ENCODE results near the gene PDHB.
"Not testable (repeated sequence)": the region's sequence is repeated elsewhere in the genome, so short reads cannot be mapped to it uniquely, and the experiment has no call there.

The PDHB gene

GRCh38 chr3:58463942-58464271 is 30.3 kb upstream of the PDHB start:
- H3K4me3 Mint-ChIP-seq, result peak overlapping the region; percentile 3 to 46
- no peaks in the 10 kb centered on the region for H3K36me3 Mint-ChIP-seq (ENCODE audit: insufficient read depth)
- peaks cover 6 to 10% of the 10 kb centered on the region in 2 donors for H3K4me1 Mint-ChIP-seq (ENCODE audit: low read depth in 2 of 2)
- peak overlapping the region in 1 of 2 donors; percentile 12 for H3K27ac Mint-ChIP-seq
- DNase-seq (no peak), ATAC-seq (replicated peaks) (no peak)
- H3K9me3 Mint-ChIP-seq, result no peaks in the 10 kb centered on the region
- no peaks in the 10 kb centered on the region for H3K27me3 Mint-ChIP-seq

GRCh38 chr3:58463181-58463941 is 29.7 kb upstream of the PDHB start:
- H3K27ac Mint-ChIP-seq, result peak overlapping the region in 1 of 2 donors; percentile 62

GRCh38 chr3:58462829-58463180 is 29.2 kb upstream of the PDHB start:
- DNase-seq (no peak), ATAC-seq (replicated peaks) (no peak)
- Mint-ChIP-seq H3K36me3 (ENCODE audit: insufficient read depth) (no peaks in the 10 kb centered on the region), H3K9me3 (no peaks in the 10 kb centered on the region), H3K27me3 (no peaks in the 10 kb centered on the region), H3K27ac (peak overlapping the region in 1 of 2 donors; percentile 62), H3K4me1 (ENCODE audit: low read depth in 2 of 2) (peaks cover 6 to 10% of the 10 kb centered on the region in 2 donors), H3K4me3 (no peak overlapping the region)

More at GRCh38 chr3:58463181-58463941, 29.7 kb upstream of the PDHB start:
- ATAC-seq (replicated peaks) (peak; percentile 99), DNase-seq (peak; percentile 62 to 64 (median 63))
- H3K4me3 Mint-ChIP-seq, result peak overlapping the region; percentile 3 to 46
- no peaks in the 10 kb centered on the region for H3K27me3 Mint-ChIP-seq
- H3K9me3 Mint-ChIP-seq, result no peaks in the 10 kb centered on the region
- H3K4me1 Mint-ChIP-seq (ENCODE audit: low read depth in 2 of 2), result peaks cover 6 to 10% of the 10 kb centered on the region in 2 donors
- H3K36me3 Mint-ChIP-seq (ENCODE audit: insufficient read depth), result no peaks in the 10 kb centered on the region

DNA sequence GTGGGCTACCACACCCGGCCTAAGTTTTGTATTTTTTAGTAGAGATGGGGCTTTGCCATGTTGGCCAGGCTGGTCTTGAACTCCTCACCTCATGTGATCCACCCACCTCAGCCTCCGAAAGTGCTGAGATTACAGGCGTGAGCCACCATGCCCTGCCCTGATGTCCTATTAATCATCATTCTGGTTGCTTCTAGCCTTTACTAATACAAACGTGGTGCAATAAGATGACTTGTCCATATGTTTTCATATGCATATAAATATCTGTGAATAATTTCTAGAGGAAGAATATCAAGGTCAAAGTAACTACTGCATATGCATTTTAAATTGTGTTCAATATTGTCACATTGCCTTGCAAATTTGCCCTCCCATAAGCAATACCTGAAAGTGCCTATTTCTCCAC is 25.5 kb upstream of the PDHB start:
- H3K9me3 Mint-ChIP-seq, result peaks cover 0 to 6% of the 10 kb centered on the region in 2 donors
- DNase-seq, result no peak
- no peaks in the 10 kb centered on the region for H3K36me3 Mint-ChIP-seq (ENCODE audit: insufficient read depth)
- peaks cover 6 to 10% of the 10 kb centered on the region in 2 donors for H3K4me1 Mint-ChIP-seq (ENCODE audit: low read depth in 2 of 2)
- ATAC-seq (replicated peaks), result no peak
- no peak overlapping the region for H3K27ac Mint-ChIP-seq
- no peak overlapping the region for H3K4me3 Mint-ChIP-seq
- H3K27me3 Mint-ChIP-seq, result no peaks in the 10 kb centered on the region

DNA sequence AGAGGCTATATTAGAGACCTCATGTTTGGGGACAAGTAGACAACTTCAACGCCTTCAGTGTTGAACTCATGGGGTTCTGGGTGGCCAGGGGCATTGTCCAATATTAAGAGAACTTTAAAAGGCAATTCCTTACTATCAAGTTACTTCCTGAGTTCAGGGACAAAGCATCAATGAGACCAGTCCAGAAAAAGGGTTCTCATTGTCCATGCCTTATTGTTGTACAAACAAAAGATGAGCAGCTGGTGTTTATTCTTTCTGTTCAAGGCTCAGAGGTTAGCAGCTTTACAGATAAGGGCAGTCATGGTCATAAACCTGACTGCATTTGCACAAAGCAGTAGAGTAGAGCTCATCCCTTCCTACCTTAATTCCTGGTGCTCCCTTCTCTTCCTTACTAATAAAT is 18.5 kb upstream of the PDHB start:
- no peak overlapping the region for H3K4me3 Mint-ChIP-seq

DNA sequence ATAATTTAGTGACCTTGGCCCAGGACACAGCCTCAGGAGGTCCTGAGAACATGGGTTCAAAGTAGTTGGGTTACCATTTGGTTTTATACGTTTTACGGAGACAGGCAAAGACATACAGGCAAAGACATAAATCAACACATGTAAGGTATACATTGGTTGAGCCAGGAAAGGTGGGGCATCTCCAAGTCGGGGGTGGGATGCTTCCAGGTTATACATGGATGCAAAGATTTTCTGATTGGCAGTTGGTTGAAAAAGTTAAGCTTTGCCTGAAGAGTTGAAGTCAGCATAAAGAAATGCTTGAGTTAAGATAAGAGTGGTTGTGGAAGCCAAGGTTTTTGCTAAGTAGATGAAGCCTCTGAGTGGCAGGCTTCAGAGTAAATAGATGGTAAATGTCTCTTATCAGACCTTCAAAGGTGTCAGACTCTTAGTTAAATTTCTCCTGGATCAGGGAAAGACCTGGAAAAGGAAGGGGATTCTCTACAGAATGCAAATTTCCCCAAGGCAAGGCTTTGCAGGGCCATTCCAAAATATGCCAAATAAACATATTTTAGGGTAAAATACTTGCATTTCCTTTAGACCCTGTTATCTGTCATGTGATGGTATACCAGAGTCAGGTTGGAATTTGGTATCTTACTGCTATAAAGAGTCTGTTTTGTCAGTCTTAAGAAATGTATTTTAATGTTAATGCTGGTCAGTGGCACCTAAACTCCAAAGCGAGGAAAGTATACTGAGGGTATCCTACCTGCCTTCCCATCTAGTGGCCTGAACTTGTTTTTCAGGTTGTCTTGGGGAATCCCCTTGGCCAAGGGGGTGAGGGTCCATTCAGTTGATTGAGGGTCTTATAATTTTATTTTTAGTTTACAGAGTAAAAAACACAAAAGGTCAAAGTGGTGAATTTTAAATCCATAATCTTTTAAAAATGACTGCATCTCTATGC is 8.2 kb upstream of the PDHB start:
- Mint-ChIP-seq H3K27ac (no peak overlapping the region), H3K9me3 (no peaks in the 10 kb centered on the region), H3K4me1 (ENCODE audit: low read depth in 2 of 2) (peaks cover 0 to 3% of the 10 kb centered on the region in 2 donors), H3K4me3 (no peak overlapping the region), H3K36me3 (ENCODE audit: insufficient read depth) (no peaks in the 10 kb centered on the region), H3K27me3 (no peaks in the 10 kb centered on the region)
- DNase-seq, result no peak
- no peak for ATAC-seq (replicated peaks)

More for the DNA sequence above, 18.5 kb upstream of the PDHB start:
- DNase-seq (no peak), ATAC-seq (replicated peaks) (no peak)
- Mint-ChIP-seq H3K36me3 (ENCODE audit: insufficient read depth) (no peaks in the 10 kb centered on the region), H3K4me1 (ENCODE audit: low read depth in 2 of 2) (no peaks in the 10 kb centered on the region), H3K9me3 (peaks cover 0 to 7% of the 10 kb centered on the region in 2 donors), H3K27ac (no peak overlapping the region), H3K27me3 (no peaks in the 10 kb centered on the region)

DNA sequence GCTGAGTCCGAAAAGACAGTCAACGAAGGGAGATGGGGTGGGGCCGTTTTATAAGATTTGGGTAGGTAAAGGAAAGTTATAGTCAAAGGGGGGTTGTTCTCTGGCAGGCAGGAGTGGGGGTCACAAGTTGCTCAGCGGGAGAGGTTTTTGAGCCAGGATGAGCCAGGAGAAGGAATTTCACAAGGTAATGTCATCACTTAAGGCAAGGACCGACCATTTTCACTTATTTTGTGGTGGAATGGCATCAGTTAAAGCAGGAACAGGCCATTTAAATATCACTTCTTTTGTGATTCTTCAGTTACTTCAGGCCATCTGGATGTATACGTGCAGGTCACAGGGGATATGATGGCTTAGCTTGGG is 7.3 kb upstream of the PDHB start:
- H3K27ac Mint-ChIP-seq; DNase-seq; H3K9me3 Mint-ChIP-seq; H3K4me3 Mint-ChIP-seq; ATAC-seq (replicated peaks); H3K4me1 Mint-ChIP-seq (ENCODE audit: low read depth in 2 of 2); H3K36me3 Mint-ChIP-seq (ENCODE audit: insufficient read depth); H3K27me3 Mint-ChIP-seq: not testable (repeated sequence)

GRCh38 chr3:58437276-58437675 is 3.6 kb upstream of the PDHB start:
- peaks cover 11% of the 10 kb centered on the region for H3K36me3 Mint-ChIP-seq (ENCODE audit: insufficient read depth)

GRCh38 chr3:58434990-58435389 is 1.4 kb upstream of the PDHB start:
- Mint-ChIP-seq H3K27ac (peak overlapping the region in 1 of 2 donors; percentile 80), H3K4me1 (ENCODE audit: low read depth in 2 of 2) (peaks cover 22 to 24% of the 10 kb centered on the region in 2 donors), H3K4me3 (peak overlapping the region in 1 of 2 donors; percentile 88), H3K9me3 (no peaks in the 10 kb centered on the region), H3K36me3 (ENCODE audit: insufficient read depth) (peaks cover 31% of the 10 kb centered on the region), H3K27me3 (no peaks in the 10 kb centered on the region)
- ATAC-seq (replicated peaks) (no peak), DNase-seq (no peak)

More at GRCh38 chr3:58437276-58437675, 3.6 kb upstream of the PDHB start:
- not testable (repeated sequence) for H3K4me3 Mint-ChIP-seq; H3K27me3 Mint-ChIP-seq; H3K9me3 Mint-ChIP-seq; ATAC-seq (replicated peaks); DNase-seq
- peak overlapping the region in 1 of 2 donors; percentile 35 for H3K27ac Mint-ChIP-seq
- H3K4me1 Mint-ChIP-seq (ENCODE audit: low read depth in 2 of 2), result peaks cover 14 to 18% of the 10 kb centered on the region in 2 donors

DNA sequence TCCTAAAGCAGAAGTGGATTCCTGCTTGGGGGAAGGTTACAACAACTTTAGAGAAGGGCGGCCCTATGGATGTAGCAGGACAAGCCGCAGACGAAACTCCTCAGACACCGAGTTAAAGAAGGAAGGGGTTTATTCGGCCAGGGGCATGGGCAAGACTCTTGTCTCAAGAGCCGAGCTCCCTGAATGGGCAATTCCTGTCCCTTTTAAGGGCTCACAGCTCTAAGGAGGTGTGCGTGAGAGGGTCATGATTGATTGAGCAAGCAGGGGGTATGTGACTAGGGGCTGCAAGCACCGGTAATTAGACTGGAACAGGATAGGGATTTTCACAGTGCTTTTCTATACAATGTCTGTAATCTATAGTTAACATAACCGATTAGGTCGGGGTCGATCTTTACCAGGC is 879 bp upstream of the PDHB start:
- peak overlapping the region; percentile 88 to 94 for H3K4me3 Mint-ChIP-seq
- no peak for ATAC-seq (replicated peaks)
- peaks cover 36% of the 10 kb centered on the region for H3K36me3 Mint-ChIP-seq (ENCODE audit: insufficient read depth)
- no peaks in the 10 kb centered on the region for H3K9me3 Mint-ChIP-seq
- DNase-seq, result no peak
- no peaks in the 10 kb centered on the region for H3K27me3 Mint-ChIP-seq
- peaks cover 22 to 24% of the 10 kb centered on the region in 2 donors for H3K4me1 Mint-ChIP-seq (ENCODE audit: low read depth in 2 of 2)
- H3K27ac Mint-ChIP-seq, result peak overlapping the region in 1 of 2 donors; percentile 62

DNA sequence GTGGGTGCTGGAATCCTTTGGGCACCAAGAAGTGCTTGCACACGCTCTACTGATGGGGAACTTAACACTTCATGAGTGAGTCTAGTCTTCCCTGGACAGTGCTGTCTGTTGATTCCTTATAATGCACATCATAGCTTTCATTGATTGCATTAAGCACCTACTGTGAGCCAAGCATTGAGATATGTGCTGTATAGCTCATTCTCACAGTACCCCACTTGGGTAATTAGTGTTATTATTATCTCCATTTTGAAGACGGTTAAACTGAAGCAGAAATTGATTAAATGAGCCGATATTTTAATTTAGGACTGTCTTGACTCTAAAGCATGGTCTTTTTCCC is 504 bp upstream of the PDHB start:
- no peak for ATAC-seq (replicated peaks)
- peaks cover 22 to 24% of the 10 kb centered on the region in 2 donors for H3K4me1 Mint-ChIP-seq (ENCODE audit: low read depth in 2 of 2)
- peak overlapping the region; percentile 88 to 94 for H3K4me3 Mint-ChIP-seq
- peak overlapping the region; percentile 62 to 97 for H3K27ac Mint-ChIP-seq
- peaks cover 39% of the 10 kb centered on the region for H3K36me3 Mint-ChIP-seq (ENCODE audit: insufficient read depth)
- H3K9me3 Mint-ChIP-seq, result no peaks in the 10 kb centered on the region
- no peak for DNase-seq
- no peaks in the 10 kb centered on the region for H3K27me3 Mint-ChIP-seq

- peak overlapping the region; percentile 94 to 97 for H3K27ac Mint-ChIP-seq
- no peaks in the 10 kb centered on the region for H3K9me3 Mint-ChIP-seq
- peaks cover 22 to 24% of the 10 kb centered on the region in 2 donors for H3K4me1 Mint-ChIP-seq (ENCODE audit: low read depth in 2 of 2)
- peaks cover 52% of the 10 kb centered on the region for H3K36me3 Mint-ChIP-seq (ENCODE audit: insufficient read depth)
- ATAC-seq (replicated peaks), result no peak
- H3K4me3 Mint-ChIP-seq, result peak overlapping the region; percentile 88 to 94
- no peak for DNase-seq
- no peaks in the 10 kb centered on the region for H3K27me3 Mint-ChIP-seq
Measured at GRCh38 chr3:58432905-58433304, 727 bp downstream of the PDHB start.

DNA sequence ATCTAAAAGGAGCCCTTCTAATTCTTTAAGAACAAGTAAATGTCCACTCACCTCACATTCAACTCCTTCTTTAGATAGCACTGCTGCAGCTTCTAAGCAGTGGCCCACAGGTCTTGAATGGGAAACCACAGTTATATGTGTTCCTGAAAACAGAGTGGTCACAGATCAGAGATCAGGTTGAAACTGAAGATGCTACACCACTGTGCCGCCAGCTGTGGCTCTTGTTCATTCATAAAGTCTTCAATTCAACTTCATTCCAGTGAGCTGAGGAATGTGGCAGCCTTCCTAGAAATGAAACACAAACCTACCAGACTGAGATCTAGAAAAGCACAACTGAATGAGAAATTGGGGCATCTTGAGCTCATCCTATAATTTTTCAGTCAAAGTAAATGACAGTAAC is 4.0 kb downstream of the PDHB start:
- Mint-ChIP-seq H3K4me3 (no peak overlapping the region), H3K4me1 (ENCODE audit: low read depth in 2 of 2) (peaks cover 18 to 22% of the 10 kb centered on the region in 2 donors), H3K27me3 (no peaks in the 10 kb centered on the region), H3K27ac (peak overlapping the region in 1 of 2 donors; percentile 52), H3K9me3 (no peaks in the 10 kb centered on the region), H3K36me3 (ENCODE audit: insufficient read depth) (peaks cover 78% of the 10 kb centered on the region)
- ATAC-seq (replicated peaks) (no peak), DNase-seq (no peak)

Data from effector memory CD8-positive, alpha-beta T cell (primary cell).